Activated CD8-positive, alpha-beta memory T cell treated with anti-CD3 and anti-CD28 coated beads for 4 hours (primary cell): ENCODE data around the gene CRYBG3.
A peak's percentile ranks its signal among the peaks of the same experiment; 100 is the strongest.

Experiments used
- DNase-seq, 2 donors: peaks; one replicate each; pipeline ENCODE4 v3.0.0-alpha.2; 2020; ENCODE audit warnings: low read depth in 2 of 2

CRYBG3 gene

GRCh38 chr3:97838393-97838792 is 16.6 kb downstream of the CRYBG3 start:
- no peak for DNase-seq

GRCh38 chr3:97839944-97840343 is 18.1 kb downstream of the CRYBG3 start:
- DNase-seq = no peak

GRCh38 chr3:97841304-97841703 is 19.5 kb downstream of the CRYBG3 start:
- DNase-seq = no peak

GRCh38 chr3:97841956-97842355 is 20.1 kb downstream of the CRYBG3 start:
- DNase-seq = no peak

GRCh38 chr3:97848779-97849178 is 27.0 kb downstream of the CRYBG3 start:
- DNase-seq = no peak

- DNase-seq = no peak
Observed at GRCh38 chr3:97857401-97857800, 35.6 kb downstream of the CRYBG3 start.

- no peak for DNase-seq
Observed at GRCh38 chr3:97860364-97860763, 38.6 kb downstream of the CRYBG3 start.

GRCh38 chr3:97862582-97862981 is 40.8 kb downstream of the CRYBG3 start:
- no peak for DNase-seq

- no peak for DNase-seq
Observed at GRCh38 chr3:97863031-97863430, 41.2 kb downstream of the CRYBG3 start.

GRCh38 chr3:97863775-97864174 is 42.0 kb downstream of the CRYBG3 start:
- no peak for DNase-seq

GRCh38 chr3:97871186-97871585 is 49.4 kb downstream of the CRYBG3 start:
- no peak for DNase-seq

- DNase-seq = peak in 1 of 2 donors; percentile 13
Observed at GRCh38 chr3:97871801-97872524, 50.2 kb downstream of the CRYBG3 start.

GRCh38 chr3:97872525-97873042 is 50.8 kb downstream of the CRYBG3 start:
- DNase-seq = no peak

GRCh38 chr3:97880267-97880666 is 58.5 kb downstream of the CRYBG3 start:
- no peak for DNase-seq

GRCh38 chr3:97882975-97883598 is 61.3 kb downstream of the CRYBG3 start:
- no peak for DNase-seq

- no peak for DNase-seq
Observed at GRCh38 chr3:97883736-97884135, 61.9 kb downstream of the CRYBG3 start.

GRCh38 chr3:97884586-97885123 is 62.8 kb downstream of the CRYBG3 start:
- no peak for DNase-seq

- no peak for DNase-seq
Observed at GRCh38 chr3:97885931-97886824, 64.4 kb downstream of the CRYBG3 start.

- no peak for DNase-seq
Observed at GRCh38 chr3:97889814-97890213, 68.0 kb downstream of the CRYBG3 start.

GRCh38 chr3:97892852-97893251 is 71.0 kb downstream of the CRYBG3 start:
- no peak for DNase-seq

GRCh38 chr3:97895216-97895615 is 73.4 kb downstream of the CRYBG3 start:
- DNase-seq = no peak

GRCh38 chr3:97896129-97896528 is 74.3 kb downstream of the CRYBG3 start:
- DNase-seq = no peak
